Skeletal muscle tissue (tissue), 4 donors: ENCODE results near the gene ADAP1. TPM values are rescaled to one million over a fixed set of nuclear protein-coding genes. Genes with fewer than 3 reads are reported as not detected.
A peak's percentile ranks its signal among the peaks of the same experiment; 100 is the strongest.

Experiments used
- H3K27ac ChIP-seq: one replicate; pipeline ENCODE4 v1.7.0; 2013; ENCODE audit warnings: mild to moderate bottlenecking, low read depth, low read length, inconsistent platforms
- H3K27me3 ChIP-seq, 3 donors: one replicate each; pipeline ENCODE4 v1.7.0; 2013; ENCODE audit warnings: low read length in 3 of 3; ENCODE audit not compliant: control insufficient read depth in 3 of 3, insufficient read depth in 3 of 3
- H3K36me3 ChIP-seq, 3 donors: one replicate each; pipeline ENCODE4 v1.7.0; 2013; ENCODE audit warnings: low read length in 3 of 3; ENCODE audit not compliant: control insufficient read depth in 3 of 3, insufficient read depth in 3 of 3
- H3K4me1 ChIP-seq, 3 donors: one replicate each; pipeline ENCODE4 v1.7.0; 2013; ENCODE audit warnings: low read length in 3 of 3, mild to moderate bottlenecking in 3 of 3; ENCODE audit not compliant: control insufficient read depth in 3 of 3, insufficient read depth in 3 of 3
- H3K4me3 ChIP-seq, 3 donors: one replicate each; pipeline ENCODE4 v1.7.0; 2013; ENCODE audit warnings: low read length in 3 of 3
- H3K9ac ChIP-seq, 3 donors: one replicate each; pipeline ENCODE4 v1.7.0; 2013; ENCODE audit warnings: low read length in 3 of 3, mild to moderate bottlenecking in 3 of 3, moderate library complexity in 2 of 3, low read depth in 1 of 3
- H3K9me3 ChIP-seq, 3 donors: one replicate each; pipeline ENCODE4 v1.7.0; 2013; ENCODE audit warnings: low read length in 3 of 3; ENCODE audit not compliant: control insufficient read depth in 3 of 3
- total RNA-seq: library from RNA; depleted of rRNA; stranded (reverse); fragments of >200 nt; gene quantifications from one replicate; pipeline ENCODE4 v1.2.3, GENCODE V29; 2014
- donor health status: Osteomylitis.

The ADAP1 gene
- total RNA-seq, 1 donor from 2014 or later, result 1.0 TPM

DNA sequence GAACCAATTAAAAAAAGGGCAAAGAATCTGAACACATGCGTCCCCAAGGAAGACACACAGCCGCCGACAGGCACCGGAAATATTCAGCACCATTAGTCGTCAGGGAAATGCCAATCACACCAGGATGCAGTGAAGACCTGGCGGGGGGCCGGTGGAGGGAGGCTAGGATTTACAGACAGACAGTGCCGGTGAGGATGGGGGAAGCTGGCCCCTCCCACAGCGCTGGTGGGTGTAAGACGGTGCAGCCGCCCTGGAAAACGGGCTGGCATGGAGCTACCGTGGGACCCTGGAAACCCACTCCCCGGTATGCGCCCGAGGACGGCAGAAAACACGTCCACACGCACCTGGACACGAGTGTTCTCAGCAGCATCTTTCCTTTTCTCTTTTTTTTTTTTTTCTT, 4.8 kb upstream of the ADAP1 start:
- Histone ChIP-seq H3K9me3 (no peaks in the 10 kb centered on the region), H3K4me3 (no peak overlapping the region), H3K27me3 (peaks cover 25 to 48% (median 42%) of the 10 kb centered on the region in 3 donors), H3K4me1 (peaks cover under 1 to 11% (median 5%) of the 10 kb centered on the region in 3 donors), H3K27ac (no peak overlapping the region), H3K36me3 (no peaks in the 10 kb centered on the region), H3K9ac (no peak overlapping the region)

DNA sequence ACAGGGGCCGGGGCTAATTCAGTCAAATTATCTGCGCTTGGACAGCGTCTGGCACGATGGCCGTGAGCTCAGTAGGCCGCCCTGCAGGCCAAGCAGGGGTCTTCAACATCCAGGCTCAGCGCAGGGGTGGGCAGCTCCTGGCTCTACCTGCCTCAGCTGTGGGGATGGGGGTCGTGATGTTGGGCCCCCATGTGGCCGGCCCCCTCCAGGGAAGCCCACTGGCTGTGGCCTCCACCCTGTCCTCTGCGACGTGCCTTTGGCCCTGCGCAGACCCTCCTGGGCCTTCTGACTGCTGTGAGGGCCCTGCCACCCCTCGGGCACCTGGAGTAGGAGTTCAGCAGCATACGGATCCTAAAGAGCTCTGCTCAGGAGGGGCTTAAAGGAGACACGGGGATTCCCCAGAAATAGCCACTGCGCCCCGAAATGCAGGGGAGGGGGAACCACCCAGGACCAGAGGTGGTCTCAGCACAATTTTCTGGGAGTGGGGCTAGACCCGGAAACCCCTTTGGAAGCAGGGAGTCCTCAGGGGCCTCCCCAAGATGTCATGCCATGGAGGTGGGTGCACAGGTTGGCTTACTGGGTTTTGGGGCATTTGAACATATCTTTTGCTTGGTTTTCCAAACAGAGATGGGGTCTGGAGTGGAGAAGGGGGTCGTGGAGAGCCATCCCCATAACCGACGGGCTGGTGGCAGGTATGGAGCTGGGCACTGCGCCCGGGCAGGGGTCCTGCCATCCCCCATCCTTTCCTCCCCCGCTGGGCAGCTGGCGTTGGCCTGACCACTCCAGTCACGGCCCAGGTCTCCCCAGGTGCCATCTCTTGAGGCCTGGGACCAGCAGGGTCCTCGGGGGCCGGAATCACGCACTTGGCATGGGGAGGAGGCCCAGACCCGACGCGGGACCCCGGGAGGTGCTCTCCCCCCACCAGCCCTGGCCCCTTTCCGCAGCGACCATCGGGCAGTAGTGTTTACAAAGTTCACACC, 4.0 kb upstream of the ADAP1 start:
- Histone ChIP-seq H3K9me3 (no peaks in the 10 kb centered on the region), H3K4me3 (no peak overlapping the region), H3K9ac (no peak overlapping the region), H3K27ac (no peak overlapping the region), H3K36me3 (no peaks in the 10 kb centered on the region), H3K4me1 (peaks cover 0 to 11% (median 6%) of the 10 kb centered on the region in 3 donors), H3K27me3 (peaks cover 24 to 51% (median 43%) of the 10 kb centered on the region in 3 donors)

DNA sequence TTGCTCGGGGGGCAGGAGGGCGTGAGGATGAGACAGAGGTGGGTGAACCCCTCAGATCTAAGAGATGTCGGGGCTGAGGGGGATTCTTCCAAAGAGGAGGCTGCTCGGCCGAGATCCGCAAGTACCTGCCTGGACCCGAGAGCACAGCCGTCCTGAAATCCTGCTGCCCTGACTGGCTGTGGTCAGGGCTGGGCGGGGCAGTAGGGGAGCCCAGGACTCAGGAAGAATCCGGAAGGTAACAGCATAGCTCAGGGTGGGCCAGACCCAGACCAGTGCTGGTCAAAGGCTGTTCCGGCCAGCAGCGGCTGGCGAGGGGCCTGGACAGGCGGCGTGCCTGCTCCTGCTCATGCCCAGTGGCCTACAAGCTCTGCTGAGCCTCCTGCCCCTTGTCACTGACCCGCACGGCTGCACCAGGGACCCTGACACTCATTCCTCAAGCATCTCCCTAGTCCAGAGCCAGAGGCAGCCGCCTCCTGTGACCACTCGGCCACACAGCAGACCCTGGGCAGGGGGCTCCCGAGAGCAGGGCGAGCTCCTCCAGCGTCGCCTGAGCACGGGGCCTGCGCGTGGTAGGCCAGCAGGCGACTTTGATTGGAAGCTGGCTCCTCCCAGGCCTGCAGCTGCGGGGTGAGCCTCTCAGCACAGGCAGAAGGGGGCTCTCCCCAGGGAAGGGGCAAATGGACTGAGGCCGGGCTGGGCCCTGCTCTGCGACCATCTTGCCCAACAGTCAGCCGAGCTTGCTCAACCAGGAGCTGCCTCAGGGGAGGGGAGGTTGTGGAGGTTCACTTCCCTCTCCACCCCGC, 3.1 kb upstream of the ADAP1 start:
- Histone ChIP-seq H3K9me3 (no peaks in the 10 kb centered on the region), H3K4me3 (no peak overlapping the region), H3K27ac (no peak overlapping the region), H3K36me3 (no peaks in the 10 kb centered on the region), H3K27me3 (peaks cover 31 to 60% (median 50%) of the 10 kb centered on the region in 3 donors), H3K9ac (no peak overlapping the region), H3K4me1 (peaks cover 2 to 14% (median 9%) of the 10 kb centered on the region in 3 donors)

DNA sequence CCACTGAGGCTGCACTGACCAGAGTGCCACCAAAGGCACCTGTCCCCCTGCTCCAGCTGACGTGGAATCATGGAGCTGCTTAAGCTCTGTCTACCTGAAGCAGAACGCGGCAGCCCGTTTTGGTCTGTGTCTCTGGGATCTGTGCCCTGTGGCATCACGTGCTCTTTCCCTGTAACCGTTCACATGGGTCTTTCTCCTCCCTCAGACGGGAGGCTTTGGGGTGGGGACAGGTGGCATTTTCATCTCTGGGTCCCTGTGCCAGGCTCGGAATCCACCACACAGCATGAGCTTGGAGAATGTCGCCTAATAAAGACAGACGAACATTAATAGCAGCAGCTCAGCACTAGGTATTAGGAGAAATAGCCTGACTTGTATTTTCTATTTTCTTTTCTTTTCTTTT, 1.6 kb upstream of the ADAP1 start:
- H3K36me3 ChIP-seq, result no peaks in the 10 kb centered on the region
- H3K27ac ChIP-seq, result no peak overlapping the region
- H3K4me3 ChIP-seq, result no peak overlapping the region
- peaks cover 2 to 14% (median 9%) of the 10 kb centered on the region in 3 donors for H3K4me1 ChIP-seq
- peaks cover 30 to 60% (median 58%) of the 10 kb centered on the region in 3 donors for H3K27me3 ChIP-seq
- H3K9ac ChIP-seq, result no peak overlapping the region
- H3K9me3 ChIP-seq, result no peaks in the 10 kb centered on the region

DNA sequence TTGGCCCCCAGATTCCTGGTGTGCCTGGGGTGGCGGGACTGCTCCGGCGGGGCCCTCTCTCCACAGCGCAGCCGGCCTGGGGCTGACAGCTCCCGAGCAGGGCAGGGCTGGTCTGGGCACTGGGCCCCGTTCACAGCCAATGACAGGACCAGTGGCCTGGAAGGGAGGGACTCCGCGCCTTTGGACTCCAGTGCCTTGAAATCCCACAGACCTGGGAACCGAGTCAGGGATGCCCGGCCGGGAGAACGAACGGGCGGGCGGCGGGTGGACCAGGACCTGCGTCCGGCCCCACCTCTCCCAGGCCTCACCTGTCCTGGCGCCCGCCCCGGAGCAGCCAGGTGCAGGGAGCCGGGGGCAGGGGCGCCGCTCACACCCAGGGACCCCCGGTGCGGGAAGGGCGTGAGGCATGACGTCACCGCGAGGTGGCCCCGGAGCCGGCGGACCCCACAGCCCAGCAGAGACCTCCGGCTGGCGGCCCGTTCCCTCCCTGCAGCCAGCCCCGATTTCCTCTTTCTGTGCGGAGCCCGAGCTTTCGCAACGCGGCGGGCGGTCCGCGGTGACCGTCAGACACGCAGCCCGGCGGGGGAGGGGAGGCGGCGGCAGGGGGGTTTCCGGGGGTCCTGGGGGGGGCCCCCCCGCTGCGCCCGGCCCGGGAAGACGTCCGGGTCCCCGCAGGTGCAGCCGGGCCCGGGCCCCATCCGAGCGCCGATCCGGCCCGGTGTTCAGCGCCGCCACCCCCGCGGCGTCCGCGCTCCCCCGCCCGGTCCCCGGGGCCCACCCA, 743 bp downstream of the ADAP1 start:
- no peak overlapping the region for H3K9ac ChIP-seq
- H3K27ac ChIP-seq, result no peak overlapping the region
- H3K27me3 ChIP-seq, result peaks cover 39 to 61% (median 58%) of the 10 kb centered on the region in 3 donors
- peak overlapping the region in 2 of 3 donors; percentile 29 to 33 for H3K4me3 ChIP-seq
- H3K36me3 ChIP-seq, result no peaks in the 10 kb centered on the region
- no peaks in the 10 kb centered on the region for H3K9me3 ChIP-seq
- H3K4me1 ChIP-seq, result peaks cover 2 to 14% (median 9%) of the 10 kb centered on the region in 3 donors

DNA sequence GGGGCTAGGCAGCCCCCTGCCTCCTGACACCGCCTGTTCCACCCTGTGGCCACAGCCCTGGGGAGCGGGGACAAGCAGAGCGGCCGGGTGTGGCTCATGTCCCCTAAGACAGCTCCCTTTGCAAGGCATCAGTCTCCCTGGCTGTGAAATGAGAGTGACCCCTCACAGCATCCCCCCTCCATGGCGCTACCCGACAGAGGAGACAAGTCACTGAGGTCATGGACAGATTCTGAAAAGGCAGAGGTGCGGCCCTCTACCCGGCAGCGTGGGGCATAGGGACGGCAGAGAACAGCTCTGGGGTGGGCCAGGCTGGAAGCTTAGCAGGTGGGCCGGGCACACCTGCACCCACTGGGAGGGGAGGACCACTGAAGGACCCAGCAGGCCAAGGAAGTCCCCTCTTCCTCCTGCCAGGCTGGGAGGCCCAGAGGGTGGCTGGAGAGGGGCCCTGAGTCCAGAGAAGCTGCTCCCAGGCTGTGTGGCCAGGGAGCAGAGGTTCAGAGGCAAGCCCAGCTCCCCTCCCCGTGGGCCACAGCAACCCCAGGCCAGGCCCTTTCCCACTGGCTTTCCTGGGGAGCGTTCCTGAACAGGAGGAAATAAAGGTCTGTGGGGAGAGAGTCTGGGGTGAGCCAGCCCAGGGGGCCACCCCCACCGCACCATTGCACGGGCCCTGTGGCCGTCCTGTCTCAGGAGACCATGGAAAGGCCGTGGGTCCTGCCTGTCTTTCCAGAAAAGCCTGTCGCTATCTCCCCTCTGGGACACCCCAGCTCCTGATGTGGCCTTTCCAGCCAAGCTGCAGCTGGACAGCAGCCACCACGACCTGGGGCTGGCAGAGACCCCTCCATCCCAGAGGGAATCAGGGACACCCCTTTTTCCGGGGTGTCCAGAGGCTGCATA, 1.7 kb downstream of the ADAP1 start:
- Histone ChIP-seq H3K9ac (no peak overlapping the region), H3K4me1 (peaks cover 2 to 14% (median 9%) of the 10 kb centered on the region in 3 donors), H3K36me3 (no peaks in the 10 kb centered on the region), H3K27ac (no peak overlapping the region), H3K9me3 (no peaks in the 10 kb centered on the region), H3K4me3 (no peak overlapping the region), H3K27me3 (peaks cover 43 to 57% (median 52%) of the 10 kb centered on the region in 3 donors)

DNA sequence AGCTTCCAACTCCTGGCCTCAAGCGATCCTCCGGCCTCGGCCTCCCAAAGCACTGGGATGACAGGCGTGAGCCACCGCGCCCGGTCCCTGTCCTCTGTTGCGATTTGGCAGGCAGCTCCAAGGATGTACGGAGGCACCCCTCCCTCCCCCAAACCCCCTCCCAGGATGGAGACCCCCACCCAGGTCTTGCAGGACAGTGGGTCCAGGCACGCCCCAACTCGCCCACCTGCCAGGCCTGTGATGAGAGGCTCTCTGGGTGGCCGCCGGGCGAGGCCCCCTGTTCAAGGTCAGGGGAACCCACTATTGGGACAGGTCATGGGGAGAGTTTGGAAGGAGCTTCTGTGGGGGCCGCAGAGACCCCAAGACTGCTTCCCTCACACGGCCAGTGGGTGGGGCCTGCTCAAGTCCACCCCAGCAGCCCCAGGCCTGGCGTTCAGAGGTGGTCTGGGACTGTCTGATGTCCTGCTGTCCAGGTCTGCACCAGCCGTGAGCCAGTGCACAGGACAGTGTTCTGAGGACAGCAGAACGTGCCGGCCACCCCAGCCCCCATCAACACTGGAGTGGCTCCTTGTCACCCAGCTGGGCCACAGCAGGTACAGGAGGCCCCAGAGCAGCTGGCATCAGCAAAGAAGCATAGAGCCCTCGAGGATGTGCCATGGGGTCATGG, 2.5 kb downstream of the ADAP1 start:
- no peaks in the 10 kb centered on the region for H3K36me3 ChIP-seq
- H3K4me3 ChIP-seq, result no peak overlapping the region
- H3K27ac ChIP-seq, result no peak overlapping the region
- peaks cover 37 to 57% (median 47%) of the 10 kb centered on the region in 3 donors for H3K27me3 ChIP-seq
- peaks cover 2 to 10% (median 9%) of the 10 kb centered on the region in 3 donors for H3K4me1 ChIP-seq
- H3K9ac ChIP-seq, result no peak overlapping the region
- H3K9me3 ChIP-seq, result no peaks in the 10 kb centered on the region

DNA sequence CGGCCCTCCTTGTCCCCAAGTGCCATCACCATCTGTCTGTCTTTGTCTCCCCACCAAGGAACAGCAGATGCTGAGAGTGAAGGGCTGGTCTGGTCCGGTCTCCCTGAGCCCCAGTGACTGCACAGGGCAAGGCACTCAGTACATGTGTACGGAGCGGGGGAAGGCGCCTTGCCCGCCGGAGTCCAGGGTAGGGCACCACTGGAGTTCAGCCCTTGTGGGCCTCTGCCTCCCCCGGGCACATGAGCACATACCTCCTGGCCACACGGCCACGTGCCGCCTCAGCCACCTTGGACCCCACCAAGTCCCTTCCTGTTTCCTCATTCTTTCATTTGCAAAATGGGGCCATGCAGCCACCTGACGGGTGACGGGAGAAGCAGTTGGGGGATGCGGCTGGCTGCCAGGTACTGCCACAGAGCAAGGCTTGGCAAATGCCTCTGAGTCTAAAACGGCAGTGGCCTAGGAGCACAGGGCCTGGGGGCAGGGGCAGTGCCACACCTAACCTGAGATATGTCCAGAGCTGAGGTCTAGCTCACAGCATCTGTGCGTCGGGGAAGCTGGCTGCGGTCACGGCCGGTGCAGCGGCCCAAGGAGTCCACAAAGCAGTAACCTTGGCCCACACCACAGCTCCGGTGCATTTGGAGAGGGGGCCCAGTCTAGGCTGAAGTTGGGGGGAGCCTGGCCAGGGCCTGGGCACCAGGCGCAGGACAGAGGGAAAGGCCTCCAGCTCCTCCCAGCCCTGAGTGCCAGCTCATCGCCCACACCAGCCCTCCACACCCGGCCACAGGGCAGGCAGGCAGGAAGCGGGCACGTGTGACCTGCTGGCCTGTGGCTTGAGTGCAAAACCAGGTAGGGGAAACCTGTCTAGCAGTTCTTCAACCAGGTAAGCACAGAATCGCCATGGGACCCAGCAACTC, 5.2 kb downstream of the ADAP1 start:
- H3K36me3 ChIP-seq, result no peaks in the 10 kb centered on the region
- no peak overlapping the region for H3K27ac ChIP-seq
- H3K4me1 ChIP-seq, result peaks cover 2 to 10% (median 9%) of the 10 kb centered on the region in 3 donors
- H3K9ac ChIP-seq, result no peak overlapping the region
- no peak overlapping the region for H3K4me3 ChIP-seq
- peaks cover 30 to 51% (median 42%) of the 10 kb centered on the region in 3 donors for H3K27me3 ChIP-seq
- H3K9me3 ChIP-seq, result no peaks in the 10 kb centered on the region
